HAP-1 (cell line): ENCODE data around the gene KIF26B.
"Not testable (repeated sequence)": the region's sequence is repeated elsewhere in the genome, so short reads cannot be mapped to it uniquely, and the experiment has no call there.

ENCODE experiments used
- DNase-seq, 2 experiments: peaks; one replicate each; pipeline ENCODE4 v3.0.0-alpha.2; 2016 to 2020; ENCODE audit warnings: low spot score in 2 of 2
- H3K27me3 ChIP-seq: fragments of 250-450 bp; sonication (Bioruptor Pico); 2 replicates; pipeline ENCODE4 v1.5.1; 2020; ENCODE audit warnings: low read depth, mild to moderate bottlenecking, moderate library complexity
- H3K36me3 ChIP-seq: fragments of 250-450 bp; sonication (Bioruptor Pico); replicated peaks from 2 replicates; pipeline ENCODE4 v1.5.1; 2020; ENCODE audit warnings: mild to moderate bottlenecking
- H3K4me1 ChIP-seq: fragments of 250-450 bp; sonication (Bioruptor Pico); 2 replicates; pipeline ENCODE4 v1.5.1; 2020; ENCODE audit warnings: mild to moderate bottlenecking
- H3K4me3 ChIP-seq: fragments of 250-450 bp; sonication (Bioruptor Pico); 2 replicates; pipeline ENCODE4 v1.5.1; 2020; ENCODE audit warnings: mild to moderate bottlenecking, moderate library complexity
- H3K9me3 ChIP-seq: fragments of 250-450 bp; sonication (Bioruptor Pico); 2 replicates; pipeline ENCODE4 v1.5.1; 2020; ENCODE audit warnings: mild to moderate bottlenecking, moderate library complexity
- in situ Hi-C: fragments of 300-500 bp; cut with MboI; formaldehyde crosslinking; loops from 3 replicates; pipeline ENCODE4 v1.14.3; 2020; ENCODE audit warnings: low sequenced_read_pairs, inconsistent platforms, mixed read lengths

The KIF26B gene

GRCh38 chr1:245652116-245652515, 497.3 kb downstream of the KIF26B start:
- Histone ChIP-seq H3K4me3 (no peak overlapping the region), H3K9me3 (no peaks in the 10 kb centered on the region), H3K36me3 (no peaks in the 10 kb centered on the region), H3K27me3 (no peaks in the 10 kb centered on the region), H3K4me1 (no peaks in the 10 kb centered on the region)
- in situ Hi-C loops: no loop called here
- DNase-seq: no peak

GRCh38 chr1:245652660-245653427, 498.1 kb downstream of the KIF26B start:
- Histone ChIP-seq H3K36me3 (no peaks in the 10 kb centered on the region), H3K4me1 (no peaks in the 10 kb centered on the region), H3K9me3 (no peaks in the 10 kb centered on the region), H3K27me3 (no peaks in the 10 kb centered on the region), H3K4me3 (no peak overlapping the region)
- in situ Hi-C loops: no loop called here
- DNase-seq: no peak

- DNase-seq: no peak
- H3K4me3 ChIP-seq: no peak overlapping the region
- H3K36me3 ChIP-seq: no peaks in the 10 kb centered on the region
- H3K9me3 ChIP-seq: no peaks in the 10 kb centered on the region
- H3K27me3 ChIP-seq: no peaks in the 10 kb centered on the region
- in situ Hi-C loops: no loop called here
- H3K4me1 ChIP-seq: no peaks in the 10 kb centered on the region
Observed at GRCh38 chr1:245654460-245655050, 499.8 kb downstream of the KIF26B start.

- Histone ChIP-seq H3K27me3 (no peaks in the 10 kb centered on the region), H3K4me3 (no peak overlapping the region), H3K9me3 (no peaks in the 10 kb centered on the region), H3K36me3 (no peaks in the 10 kb centered on the region), H3K4me1 (no peaks in the 10 kb centered on the region)
- in situ Hi-C loops: no loop called here
- DNase-seq: no peak
Observed at GRCh38 chr1:245656189-245656717, 501.5 kb downstream of the KIF26B start.

GRCh38 chr1:245657371-245657770, 502.6 kb downstream of the KIF26B start:
- no peaks in the 10 kb centered on the region for H3K4me1 ChIP-seq
- H3K27me3 ChIP-seq: no peaks in the 10 kb centered on the region
- DNase-seq: no peak
- no peak overlapping the region for H3K4me3 ChIP-seq
- H3K9me3 ChIP-seq: no peaks in the 10 kb centered on the region
- in situ Hi-C loops: no loop called here
- no peaks in the 10 kb centered on the region for H3K36me3 ChIP-seq

- in situ Hi-C loops: no loop called here
- H3K36me3 ChIP-seq: no peaks in the 10 kb centered on the region
- no peaks in the 10 kb centered on the region for H3K4me1 ChIP-seq
- no peaks in the 10 kb centered on the region for H3K27me3 ChIP-seq
- H3K4me3 ChIP-seq: no peak overlapping the region
- no peaks in the 10 kb centered on the region for H3K9me3 ChIP-seq
- no peak for DNase-seq
Observed at GRCh38 chr1:245663373-245663772, 508.6 kb downstream of the KIF26B start.

GRCh38 chr1:245663841-245664240, 509.1 kb downstream of the KIF26B start:
- Histone ChIP-seq H3K36me3 (no peaks in the 10 kb centered on the region), H3K4me3 (no peak overlapping the region), H3K4me1 (no peaks in the 10 kb centered on the region), H3K9me3 (no peaks in the 10 kb centered on the region), H3K27me3 (no peaks in the 10 kb centered on the region)
- in situ Hi-C loops: no loop called here
- DNase-seq: no peak

GRCh38 chr1:245666412-245666811, 511.6 kb downstream of the KIF26B start:
- no peak for DNase-seq
- Histone ChIP-seq H3K9me3 (no peaks in the 10 kb centered on the region), H3K36me3 (no peaks in the 10 kb centered on the region), H3K4me1 (no peaks in the 10 kb centered on the region), H3K4me3 (no peak overlapping the region), H3K27me3 (no peaks in the 10 kb centered on the region)
- in situ Hi-C loops: no loop called here

- H3K36me3 ChIP-seq: no peaks in the 10 kb centered on the region
- H3K27me3 ChIP-seq: no peaks in the 10 kb centered on the region
- H3K9me3 ChIP-seq: no peaks in the 10 kb centered on the region
- in situ Hi-C loops: no loop called here
- H3K4me1 ChIP-seq: no peaks in the 10 kb centered on the region
- no peak overlapping the region for H3K4me3 ChIP-seq
- no peak for DNase-seq
Observed at GRCh38 chr1:245671349-245671748, 516.6 kb downstream of the KIF26B start.

GRCh38 chr1:245671966-245672767, 517.4 kb downstream of the KIF26B start:
- in situ Hi-C loops: no loop called here
- H3K27me3 ChIP-seq: no peaks in the 10 kb centered on the region
- H3K36me3 ChIP-seq: no peaks in the 10 kb centered on the region
- H3K9me3 ChIP-seq: no peaks in the 10 kb centered on the region
- no peak for DNase-seq
- H3K4me1 ChIP-seq: no peaks in the 10 kb centered on the region
- H3K4me3 ChIP-seq: no peak overlapping the region

GRCh38 chr1:245672836-245673656, 518.3 kb downstream of the KIF26B start:
- H3K27me3 ChIP-seq, H3K36me3 ChIP-seq, H3K9me3 ChIP-seq, H3K4me1 ChIP-seq, H3K4me3 ChIP-seq, DNase-seq, in situ Hi-C loops: not testable (repeated sequence)

- Histone ChIP-seq H3K27me3 (no peaks in the 10 kb centered on the region), H3K4me3 (no peak overlapping the region), H3K36me3 (no peaks in the 10 kb centered on the region), H3K9me3 (no peaks in the 10 kb centered on the region), H3K4me1 (no peaks in the 10 kb centered on the region)
- in situ Hi-C loops: no loop called here
- DNase-seq: no peak
Observed at GRCh38 chr1:245673881-245674414, 519.2 kb downstream of the KIF26B start.
